Smooth muscle cell (in vitro differentiated cells): Measurements from ENCODE around the gene SOX6. TPM values are rescaled to one million over a fixed set of nuclear protein-coding genes. Genes with fewer than 3 reads are reported as not detected.

Experiments
- DNase-seq: peaks from one replicate; lab custom pipeline; 2025; ENCODE audit not compliant: unreplicated experiment; lab: John Stamatoyannopoulos, UW
- H2AFZ ChIP-seq: fragments of 200-600 bp; sonication (generic); 2 replicates; pipeline ENCODE4 v1.6.0; 2016; ENCODE audit warnings: antibody characterized with exemption, low read depth, mild to moderate bottlenecking
- H3F3A ChIP-seq: fragments of 200-600 bp; sonication (generic); 2 replicates; pipeline ENCODE4 v1.6.0; 2017; ENCODE audit warnings: antibody characterized with exemption, low read depth
- H3K27ac ChIP-seq: fragments of 200-600 bp; sonication (generic); 2 replicates; pipeline ENCODE4 v1.5.1; 2016; ENCODE audit warnings: low read depth, mild to moderate bottlenecking
- H3K27me3 ChIP-seq: fragments of 200-600 bp; sonication (generic); 2 replicates; pipeline ENCODE4 v1.6.1; 2016; ENCODE audit warnings: low read depth, mild to moderate bottlenecking
- H3K36me3 ChIP-seq: fragments of 200-600 bp; sonication (generic); 2 replicates; pipeline ENCODE4 v1.5.1; 2016; ENCODE audit warnings: low read depth
- H3K4me1 ChIP-seq: fragments of 200-600 bp; sonication (generic); 2 replicates; pipeline ENCODE4 v1.5.1; 2016; ENCODE audit warnings: low read depth
- H3K4me2 ChIP-seq: fragments of 200-600 bp; sonication (generic); 2 replicates; pipeline ENCODE4 v1.6.0; 2016; ENCODE audit warnings: mild to moderate bottlenecking
- H3K4me3 ChIP-seq: fragments of 200-600 bp; sonication (generic); 2 replicates; pipeline ENCODE4 v1.5.1; 2016; ENCODE audit warnings: mild to moderate bottlenecking
- H3K79me2 ChIP-seq: fragments of 200-600 bp; sonication (generic); 2 replicates; pipeline ENCODE4 v1.6.0; 2016; ENCODE audit warnings: low read depth, mild to moderate bottlenecking
- H3K9ac ChIP-seq: fragments of 200-600 bp; sonication (generic); 2 replicates; pipeline ENCODE4 v1.6.0; 2016; ENCODE audit warnings: low read depth
- H3K9me3 ChIP-seq: fragments of 200-600 bp; sonication (generic); replicated peaks from 2 replicates; pipeline ENCODE4 v1.5.1; 2016; ENCODE audit warnings: low read depth
- H4K20me1 ChIP-seq: fragments of 200-600 bp; sonication (generic); 2 replicates; pipeline ENCODE4 v1.6.0; 2016; ENCODE audit warnings: low read depth
- CTCF ChIP-seq: fragments of 200-600 bp; sonication (generic); IDR thresholded peaks from 2 replicates; pipeline ENCODE4 v1.5.1; 2017; ENCODE audit warnings: borderline replicate concordance, mild to moderate bottlenecking, antibody characterized with exemption; ENCODE audit not compliant: insufficient read depth, poor library complexity, severe bottlenecking
- WGBS: methylation state at CpG from one replicate; pipeline ENCODE4 v1.1.7; 2016; ENCODE audit warnings: low lambda C conversion rate; 5-methylcytosine and 5-hydroxymethylcytosine counted together
- polyA plus RNA-seq: library from polyadenylated mRNA; unstranded; fragments of >200 nt; fragmentation: Nextera tagmentation; extraction: Ambion mirVana; gene quantifications from 2 replicates; pipeline ENCODE4 v1.2.1, GENCODE V29; 2016
- total RNA-seq: library from RNA; depleted of rRNA; stranded (reverse); fragments of >200 nt; gene quantifications from 2 replicates; pipeline ENCODE4 v1.2.3, GENCODE V29; 2014

SOX6 gene
- total and polyA plus RNA-seq, 2 experiments from 2014 or later: 11.2 to 27.6 TPM

- 96% methylated on average over 3 of the region's 3 CpGs for WGBS
- TF ChIP-seq CTCF: no peak
These were observed 257.7 kb downstream of the SOX6 start for GRCh38 chr11:16098526-16099205.

GRCh38 chr11:16097543-16097942, 258.8 kb downstream of the SOX6 start:
- H3K9ac ChIP-seq: no peak overlapping the region
- H3K27ac ChIP-seq: no peak overlapping the region
- no peak overlapping the region for H2AFZ ChIP-seq

More at GRCh38 chr11:16098526-16099205, 257.7 kb downstream of the SOX6 start:
- Histone ChIP-seq H3K4me1 (peaks cover 18% of the 10 kb centered on the region), H3K9me3 (no peaks in the 10 kb centered on the region), H3K27ac (no peak overlapping the region), H2AFZ (no peak overlapping the region), H3K4me3 (no peak overlapping the region), H3K9ac (no peak overlapping the region), H3K36me3 (no peaks in the 10 kb centered on the region), H3K4me2 (peak overlapping the region; percentile 23), H3K79me2 (no peaks in the 10 kb centered on the region), H4K20me1 (no peaks in the 10 kb centered on the region), H3F3A (no peaks in the 10 kb centered on the region), H3K27me3 (no peaks in the 10 kb centered on the region)
- no peak for DNase-seq

GRCh38 chr11:16096336-16096735, 260.0 kb downstream of the SOX6 start:
- Histone ChIP-seq H3K36me3 (no peaks in the 10 kb centered on the region), H3K4me3 (no peak overlapping the region), H3F3A (no peaks in the 10 kb centered on the region), H4K20me1 (no peaks in the 10 kb centered on the region), H2AFZ (no peak overlapping the region), H3K27me3 (no peaks in the 10 kb centered on the region), H3K9ac (no peak overlapping the region), H3K4me2 (peak overlapping the region; percentile 56), H3K27ac (peak overlapping the region; percentile 13), H3K79me2 (no peaks in the 10 kb centered on the region), H3K4me1 (peaks cover 18% of the 10 kb centered on the region), H3K9me3 (no peaks in the 10 kb centered on the region)
- 71% methylated on average over 2 of the region's 2 CpGs for WGBS
- no peak for TF ChIP-seq CTCF
- no peak for DNase-seq

More at GRCh38 chr11:16097543-16097942, 258.8 kb downstream of the SOX6 start:
- H4K20me1 ChIP-seq: no peaks in the 10 kb centered on the region
- peaks cover 18% of the 10 kb centered on the region for H3K4me1 ChIP-seq
- H3K4me3 ChIP-seq: no peak overlapping the region
- no peaks in the 10 kb centered on the region for H3K9me3 ChIP-seq
- no peak overlapping the region for H3K4me2 ChIP-seq
- TF ChIP-seq CTCF: no peak
- H3K27me3 ChIP-seq: no peaks in the 10 kb centered on the region
- no peaks in the 10 kb centered on the region for H3F3A ChIP-seq
- DNase-seq: no peak
- no peaks in the 10 kb centered on the region for H3K36me3 ChIP-seq
- H3K79me2 ChIP-seq: no peaks in the 10 kb centered on the region
- 66% methylated on average over 2 of the region's 2 CpGs for WGBS

- Histone ChIP-seq H3K27ac (peak overlapping the region; percentile 13), H2AFZ (no peak overlapping the region), H3K36me3 (no peaks in the 10 kb centered on the region), H3F3A (no peaks in the 10 kb centered on the region), H3K4me3 (no peak overlapping the region), H3K9me3 (no peaks in the 10 kb centered on the region), H3K4me2 (peak overlapping the region; percentile 56), H3K9ac (no peak overlapping the region), H3K79me2 (no peaks in the 10 kb centered on the region), H3K4me1 (peaks cover 22% of the 10 kb centered on the region), H3K27me3 (no peaks in the 10 kb centered on the region), H4K20me1 (no peaks in the 10 kb centered on the region)
- 61% methylated on average over 1 of the region's 1 CpG for WGBS
- no peak for TF ChIP-seq CTCF
- DNase-seq: no peak
These were observed 260.6 kb downstream of the SOX6 start for GRCh38 chr11:16095756-16096155.
